Ishikawa (cell line): ENCODE data around the gene SCFD2.
A peak's percentile ranks its signal among the peaks of the same experiment; 100 is the strongest.

Experiments used
- CEBPB ChIP-seq: IDR thresholded peaks from 2 replicates; pipeline ENCODE4 v1.6.1; 2012
- EGR1 ChIP-seq: IDR thresholded peaks from 2 replicates; pipeline ENCODE4 v1.6.1; 2012
- EP300 ChIP-seq: IDR thresholded peaks from 2 replicates; pipeline ENCODE4 v1.6.1; 2012; ENCODE audit warnings: borderline replicate concordance
- FOXM1 ChIP-seq: IDR thresholded peaks from 2 replicates; pipeline ENCODE4 v1.6.1; 2012; ENCODE audit warnings: low read depth, borderline replicate concordance
- MAX ChIP-seq: IDR thresholded peaks from 2 replicates; pipeline ENCODE4 v1.6.1; 2012
- RAD21 ChIP-seq: IDR thresholded peaks from 2 replicates; pipeline ENCODE4 v1.6.1; 2012; ENCODE audit warnings: low read depth
- REST ChIP-seq: IDR thresholded peaks from 2 replicates; pipeline ENCODE4 v1.6.1; 2012; ENCODE audit warnings: low read depth, mild to moderate bottlenecking
- TAF1 ChIP-seq: IDR thresholded peaks from 2 replicates; pipeline ENCODE4 v1.6.1; 2012; ENCODE audit warnings: low read depth, mild to moderate bottlenecking
- TEAD4 ChIP-seq: IDR thresholded peaks from 2 replicates; pipeline ENCODE4 v1.6.1; 2012
- YY1 ChIP-seq: IDR thresholded peaks from 2 replicates; pipeline ENCODE4 v1.6.1; 2012; ENCODE audit warnings: low read depth
- ZBTB7A ChIP-seq: IDR thresholded peaks from 2 replicates; pipeline ENCODE4 v1.6.1; 2012; ENCODE audit warnings: low read depth

- TF ChIP-seq YY1 (no peak), EGR1 (no peak), MAX (no peak), TAF1 (no peak), REST (no peak), EP300 (no peak), ZBTB7A (no peak), FOXM1 (no peak), RAD21 (peak; percentile 76), TEAD4 (no peak), CEBPB (no peak)
Measured at GRCh38 chr4:52982255-52982945, 383.5 kb downstream of the SCFD2 start.
